Parathyroid adenoma (tissue), 2 donors: ENCODE measurements around the gene DNAJC5.

Experiments used
- H2AFZ ChIP-seq: fragments of 300-600 bp; sonication (generic); one replicate; pipeline ENCODE4 v1.7.0; 2017; ENCODE audit warnings: antibody characterized with exemption, mild to moderate bottlenecking
- H3K27ac ChIP-seq: fragments of 300-600 bp; sonication (generic); one replicate; pipeline ENCODE4 v1.7.0; 2017
- H3K27me3 ChIP-seq: fragments of 300-600 bp; sonication (generic); one replicate; pipeline ENCODE4 v1.7.0; 2017; ENCODE audit warnings: low read length; ENCODE audit not compliant: control insufficient read depth, insufficient read depth
- H3K36me3 ChIP-seq: fragments of 300-600 bp; sonication (generic); one replicate; pipeline ENCODE4 v1.7.0; 2017; ENCODE audit warnings: low read length; ENCODE audit not compliant: control insufficient read depth, insufficient read depth
- H3K4me1 ChIP-seq: fragments of 300-600 bp; sonication (generic); one replicate; pipeline ENCODE4 v1.7.0; 2017; ENCODE audit warnings: control low read depth
- H3K4me2 ChIP-seq: fragments of 300-600 bp; sonication (generic); one replicate; pipeline ENCODE4 v1.7.0; 2017; ENCODE audit warnings: low read length
- H3K4me3 ChIP-seq: fragments of 300-600 bp; sonication (generic); one replicate; pipeline ENCODE4 v1.7.0; 2017; ENCODE audit warnings: low read depth, low read length
- H3K79me2 ChIP-seq: fragments of 300-600 bp; sonication (generic); one replicate; pipeline ENCODE4 v1.7.0; 2017; ENCODE audit warnings: control low read depth
- H3K9ac ChIP-seq: fragments of 300-600 bp; sonication (generic); one replicate; pipeline ENCODE4 v1.7.0; 2017; ENCODE audit warnings: mild to moderate bottlenecking
- H3K9me3 ChIP-seq: fragments of 300-600 bp; sonication (generic); one replicate; pipeline ENCODE4 v1.7.0; 2017; ENCODE audit warnings: low read length; ENCODE audit not compliant: control insufficient read depth
- CTCF ChIP-seq: fragments of 300-600 bp; sonication (generic); IDR thresholded peaks from one replicate; pipeline ENCODE4 v1.7.0; 2017; ENCODE audit warnings: antibody characterized with exemption, mild to moderate bottlenecking
- donor health status: primary hyperparathyroidism.

Gene DNAJC5

GRCh38 chr20:63945921-63946920, 51.3 kb downstream of the DNAJC5 start:
- Histone ChIP-seq H3K9me3 (no peaks in the 10 kb centered on the region), H3K79me2 (peaks cover 33% of the 10 kb centered on the region), H3K4me3 (no peak overlapping the region), H2AFZ (no peak overlapping the region), H3K27me3 (no peaks in the 10 kb centered on the region), H3K36me3 (no peaks in the 10 kb centered on the region), H3K9ac (no peak overlapping the region), H3K4me1 (peaks cover 24% of the 10 kb centered on the region), H3K27ac (no peak overlapping the region), H3K4me2 (no peak overlapping the region)
- no peak for TF ChIP-seq CTCF

- no peak overlapping the region for H2AFZ ChIP-seq
- H3K4me2 ChIP-seq, result no peak overlapping the region
- H3K36me3 ChIP-seq, result no peaks in the 10 kb centered on the region
- peaks cover 33% of the 10 kb centered on the region for H3K4me1 ChIP-seq
- H3K9me3 ChIP-seq, result no peaks in the 10 kb centered on the region
- H3K79me2 ChIP-seq, result peaks cover 36% of the 10 kb centered on the region
- H3K27ac ChIP-seq, result no peak overlapping the region
- TF ChIP-seq CTCF, result no peak
- no peak overlapping the region for H3K4me3 ChIP-seq
- no peak overlapping the region for H3K9ac ChIP-seq
- no peaks in the 10 kb centered on the region for H3K27me3 ChIP-seq
Measured at GRCh38 chr20:63946986-63947637, 52.2 kb downstream of the DNAJC5 start.

GRCh38 chr20:63947638-63948456, 52.9 kb downstream of the DNAJC5 start:
- Histone ChIP-seq H3K4me2 (no peak overlapping the region), H3K27me3 (no peaks in the 10 kb centered on the region), H3K9me3 (no peaks in the 10 kb centered on the region), H2AFZ (no peak overlapping the region), H3K4me1 (peaks cover 38% of the 10 kb centered on the region), H3K79me2 (peaks cover 44% of the 10 kb centered on the region), H3K4me3 (no peak overlapping the region), H3K9ac (no peak overlapping the region), H3K27ac (no peak overlapping the region), H3K36me3 (no peaks in the 10 kb centered on the region)
- no peak for TF ChIP-seq CTCF

GRCh38 chr20:63950701-63951397, 55.9 kb downstream of the DNAJC5 start:
- no peaks in the 10 kb centered on the region for H3K9me3 ChIP-seq
- no peak overlapping the region for H3K4me3 ChIP-seq
- no peak overlapping the region for H3K9ac ChIP-seq
- peaks cover 42% of the 10 kb centered on the region for H3K4me1 ChIP-seq
- no peaks in the 10 kb centered on the region for H3K36me3 ChIP-seq
- peak overlapping the region; percentile 93 for H3K27ac ChIP-seq
- TF ChIP-seq CTCF, result no peak
- H2AFZ ChIP-seq, result no peak overlapping the region
- H3K4me2 ChIP-seq, result no peak overlapping the region
- H3K27me3 ChIP-seq, result no peaks in the 10 kb centered on the region
- peaks cover 68% of the 10 kb centered on the region for H3K79me2 ChIP-seq
